ENCODE measurements around the gene PCED1B. TPM values are rescaled to one million over a fixed set of nuclear protein-coding genes. Genes with fewer than 3 reads are reported as not detected.

The PCED1B gene
- total RNA-seq, 1 experiment from 2014 or later: 3.3 TPM

DNA sequence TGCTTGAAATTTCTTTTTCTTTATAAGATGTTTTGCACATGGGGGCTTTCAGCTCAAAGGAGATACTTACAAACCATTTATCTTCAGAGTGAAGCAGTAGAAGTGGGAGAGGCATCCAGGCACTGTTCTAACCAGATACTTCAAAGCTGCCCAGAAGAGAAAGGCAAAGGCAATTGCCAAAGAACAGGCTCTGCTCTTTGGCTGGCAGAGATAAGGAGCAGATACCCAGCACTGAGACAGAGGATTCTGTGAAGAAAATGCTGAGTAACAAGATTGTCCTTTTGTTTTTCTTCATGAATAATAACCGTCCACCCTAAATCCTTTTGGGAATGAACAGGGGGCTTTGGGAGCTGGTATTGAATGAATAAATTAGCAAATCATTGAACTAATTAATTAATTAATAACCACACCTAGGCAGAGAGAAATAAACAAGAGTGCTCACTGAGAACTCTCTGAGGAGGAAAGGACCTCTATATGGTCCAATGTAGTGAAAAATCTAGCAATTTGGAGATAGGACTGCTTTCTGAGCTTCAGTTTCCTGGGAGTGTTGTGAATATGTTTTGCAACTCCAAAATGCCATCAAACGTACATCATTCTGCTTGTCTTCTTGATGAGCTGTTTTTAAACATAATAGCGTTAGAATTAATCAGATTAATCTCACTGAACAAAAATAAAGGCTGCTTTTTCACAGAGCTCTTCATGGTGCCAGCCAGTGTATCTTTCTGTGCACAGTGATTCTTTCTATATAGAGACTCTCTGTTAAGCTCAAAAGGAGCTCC is 193.2 kb downstream of the PCED1B start:
- no peak overlapping the region for H3K9ac ChIP-seq (ENCODE audit: extremely low read depth, insufficient read length, low read length)
- no peak overlapping the region for H4K5ac ChIP-seq (ENCODE audit: insufficient read length, low read depth, low read length)
- no peak overlapping the region for H3K4me3 Mint-ChIP-seq

More for the DNA sequence above, 193.2 kb downstream of the PCED1B start:
- H2BK15ac ChIP-seq (ENCODE audit: low read depth, low read length): no peak overlapping the region
- 0 out of 4 replicates have a peak, but pooled peaks cover 3 to 4% of the 10 kb centered on the region in 2 experiments for H3K4me1 Mint-ChIP-seq
- no peak overlapping the region for H3K4ac ChIP-seq (ENCODE audit: low read depth, low read length)
- no peak overlapping the region for H4K91ac ChIP-seq (ENCODE audit: insufficient read length, low read depth, low read length)
- H2AK5ac ChIP-seq (ENCODE audit: insufficient read length, low read length): no peak overlapping the region
- H3K14ac ChIP-seq (ENCODE audit: insufficient read depth, low read length): no peak overlapping the region
- WGBS (ENCODE audit: extremely low coverage, insufficient read length, low lambda C conversion rate): no CpG with 5 or more reads among the region's 3 CpGs
- no peaks in the 10 kb centered on the region for H3K9me3 ChIP-seq (ENCODE audit: control insufficient read depth, low read depth, low read length)
- no peaks in the 10 kb centered on the region for H4K20me1 ChIP-seq (ENCODE audit: control insufficient read depth, insufficient read depth, insufficient read length)
- no peak overlapping the region for H3K4me2 ChIP-seq (ENCODE audit: insufficient read depth, insufficient read length, low read length)
- no peaks in the 10 kb centered on the region for H3K4me1 ChIP-seq (ENCODE audit: insufficient read depth, low read length)
- no peaks in the 10 kb centered on the region; the same call in 1 of the 2 replicates for H3K27me3 Mint-ChIP-seq (ENCODE audit: low read depth)
- H3K79me1 ChIP-seq (ENCODE audit: insufficient read depth, low read depth, low read length, poor library complexity, severe bottlenecking): no peaks in the 10 kb centered on the region
- H3K56ac ChIP-seq (ENCODE audit: insufficient read length, low read depth, low read length): no peak overlapping the region
- no peak overlapping the region for H2BK5ac ChIP-seq (ENCODE audit: insufficient read length, low read length)
- no peak overlapping the region for H3K27ac ChIP-seq (ENCODE audit: insufficient read length, low read depth, low read length)
- no peaks in the 10 kb centered on the region for H3K27me3 ChIP-seq (ENCODE audit: insufficient read depth, low read length)
- H2BK20ac ChIP-seq (ENCODE audit: low read depth, low read length, poor library complexity, severe bottlenecking): no peak overlapping the region
- no peak overlapping the region for H4K8ac ChIP-seq (replicated peaks; ENCODE audit: insufficient read length, low read depth, low read length)
- H2BK120ac ChIP-seq (ENCODE audit: low read depth, low read length, poor library complexity, severe bottlenecking): no peak overlapping the region
- H3K9me3 Mint-ChIP-seq: no peaks in the 10 kb centered on the region
- H2AFZ ChIP-seq (ENCODE audit: low read length): no peak overlapping the region
- H3K36me3 Mint-ChIP-seq (ENCODE audit: insufficient read depth in 1 of 3, low read depth in 3 of 3): no peaks in the 10 kb centered on the region
- H2BK12ac ChIP-seq (ENCODE audit: insufficient read length, low read depth, low read length): no peak overlapping the region
- TF ChIP-seq, protein P1, sequence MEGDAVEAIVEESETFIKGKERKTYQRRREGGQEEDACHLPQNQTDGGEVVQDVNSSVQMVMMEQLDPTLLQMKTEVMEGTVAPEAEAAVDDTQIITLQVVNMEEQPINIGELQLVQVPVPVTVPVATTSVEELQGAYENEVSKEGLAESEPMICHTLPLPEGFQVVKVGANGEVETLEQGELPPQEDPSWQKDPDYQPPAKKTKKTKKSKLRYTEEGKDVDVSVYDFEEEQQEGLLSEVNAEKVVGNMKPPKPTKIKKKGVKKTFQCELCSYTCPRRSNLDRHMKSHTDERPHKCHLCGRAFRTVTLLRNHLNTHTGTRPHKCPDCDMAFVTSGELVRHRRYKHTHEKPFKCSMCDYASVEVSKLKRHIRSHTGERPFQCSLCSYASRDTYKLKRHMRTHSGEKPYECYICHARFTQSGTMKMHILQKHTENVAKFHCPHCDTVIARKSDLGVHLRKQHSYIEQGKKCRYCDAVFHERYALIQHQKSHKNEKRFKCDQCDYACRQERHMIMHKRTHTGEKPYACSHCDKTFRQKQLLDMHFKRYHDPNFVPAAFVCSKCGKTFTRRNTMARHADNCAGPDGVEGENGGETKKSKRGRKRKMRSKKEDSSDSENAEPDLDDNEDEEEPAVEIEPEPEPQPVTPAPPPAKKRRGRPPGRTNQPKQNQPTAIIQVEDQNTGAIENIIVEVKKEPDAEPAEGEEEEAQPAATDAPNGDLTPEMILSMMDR (conservative IDR thresholded peaks at IDR 0.05): no peak
- no peak overlapping the region for H3K18ac ChIP-seq (ENCODE audit: insufficient read length, low read depth, low read length)
- H3T11ph ChIP-seq (ENCODE audit: low read length): no peak overlapping the region
- DNase-seq: no peak
- no peak overlapping the region for H3K27ac Mint-ChIP-seq
- H3K23ac ChIP-seq (ENCODE audit: insufficient read length, low read depth, low read length): no peak overlapping the region
- H3K79me2 ChIP-seq (ENCODE audit: insufficient read depth, low read length): no peaks in the 10 kb centered on the region
- H3K23me2 ChIP-seq (ENCODE audit: insufficient read length, low read depth, low read length, poor library complexity, severe bottlenecking): no peaks in the 10 kb centered on the region
